ENCODE results near the gene PALD1.

The PALD1 gene

DNA sequence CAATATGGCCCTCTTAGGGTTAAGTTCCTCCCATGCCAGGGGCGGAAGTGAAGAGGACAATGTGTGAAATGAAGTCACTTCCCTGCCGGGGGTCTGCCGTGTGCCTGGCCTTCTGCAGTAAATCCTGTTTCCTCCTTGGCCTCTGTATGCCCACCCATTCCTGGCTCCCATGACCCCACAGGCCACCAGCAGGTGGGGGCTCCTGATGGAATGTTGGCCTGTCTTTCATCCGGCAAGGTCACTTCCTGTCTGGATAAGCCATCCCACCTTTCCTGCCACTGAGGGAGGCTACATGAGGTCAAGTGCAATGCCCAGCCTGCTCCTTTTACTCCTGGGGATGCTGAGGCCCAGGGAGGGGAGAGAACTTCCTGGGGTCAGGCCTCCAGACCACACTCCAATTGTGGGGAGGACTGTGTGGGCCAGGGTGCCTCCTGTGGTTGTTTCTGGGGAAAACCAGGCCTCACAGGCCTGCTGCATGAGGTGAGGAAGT lies 22.3 kb downstream of the PALD1 start:
- Histone ChIP-seq H3K9me3 (replicated peaks in 1 of 11) (no peaks in the 10 kb centered on the region), H3K4me2 (peak overlapping the region; percentile 72 to 98 (median 89)), H3K4me1 (peaks cover 55 to 100% (median 100%) of the 10 kb centered on the region in 10 experiments), H4K20me1 (peaks cover 0 to 14% (median 0%) of the 10 kb centered on the region in 11 experiments; a peak in 3 of 22 replicates), H3K27ac (peak overlapping the region in 10 of 11 experiments; percentile 30 to 76 (median 67); a peak in 19 of 22 replicates), H3K36me3 (0 out of 22 replicates have a peak, but pooled peaks cover 0 to 3% (median 0%) of the 10 kb centered on the region in 11 experiments), H3K4me3 (peak overlapping the region in 1 of 10 experiments; percentile 11; a peak in 2 of 20 replicates), H3K27me3 (no peaks in the 10 kb centered on the region), H3K9ac (peak overlapping the region in 7 of 11 experiments; percentile 2 to 61 (median 13); a peak in 8 of 22 replicates)
- no peak for TF ChIP-seq Cebpa-rat (IDR thresholded peaks at IDR 0.05)

DNA sequence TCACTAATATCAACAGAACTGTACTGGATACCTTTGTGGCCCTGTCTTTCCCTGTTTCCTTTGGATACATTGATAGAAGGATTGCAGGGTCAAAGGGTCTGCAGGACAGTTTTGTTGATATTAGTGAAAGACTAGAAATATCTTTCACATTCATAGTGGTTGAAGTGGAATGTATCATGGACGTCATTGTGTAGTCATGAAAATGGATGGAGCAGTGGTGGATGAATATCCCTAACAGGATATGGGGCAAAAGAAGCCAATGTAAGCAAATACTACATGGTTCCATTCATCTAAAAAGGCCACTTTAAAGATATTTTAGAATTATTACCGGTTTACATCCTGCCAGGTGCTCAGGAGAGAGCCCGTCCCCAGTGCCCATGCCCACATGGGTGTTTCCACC lies 23.8 kb downstream of the PALD1 start:
- no peak overlapping the region for H3K4me3 ChIP-seq
- H3K4me1 ChIP-seq, result peaks cover 49 to 100% (median 99%) of the 10 kb centered on the region in 10 experiments
- H3K4me2 ChIP-seq, result peak overlapping the region in 8 of 11 experiments; percentile 21 to 98 (median 90); a peak in 14 of 22 replicates
- no peak for TF ChIP-seq Cebpa-rat (IDR thresholded peaks at IDR 0.05)
- no peaks in the 10 kb centered on the region for H3K27me3 ChIP-seq
- 0 out of 22 replicates have a peak, but pooled peaks cover 0 to 5% (median 0%) of the 10 kb centered on the region in 11 experiments for H3K36me3 ChIP-seq
- H4K20me1 ChIP-seq, result peaks cover 0 to 8% (median 0%) of the 10 kb centered on the region in 11 experiments; a peak in 4 of 22 replicates
- no peak overlapping the region for H3K9ac ChIP-seq
- H3K9me3 ChIP-seq (replicated peaks in 1 of 11), result no peaks in the 10 kb centered on the region
- peak overlapping the region in 3 of 11 experiments; percentile 55 to 69 (median 68); a peak in 1 of 22 replicates for H3K27ac ChIP-seq

GRCh38 chr10:70503776-70504175 lies 25.2 kb downstream of the PALD1 start:
- no peak for TF ChIP-seq Cebpa-rat (IDR thresholded peaks at IDR 0.05)
- Histone ChIP-seq H3K27me3 (no peaks in the 10 kb centered on the region), H3K9me3 (replicated peaks in 1 of 11) (no peaks in the 10 kb centered on the region), H3K4me1 (peaks cover 57 to 100% (median 99%) of the 10 kb centered on the region in 10 experiments), H3K36me3 (0 out of 22 replicates have a peak, but pooled peaks cover 0 to 5% (median 0%) of the 10 kb centered on the region in 11 experiments), H4K20me1 (peaks cover 0 to 8% (median 0%) of the 10 kb centered on the region in 11 experiments; a peak in 4 of 22 replicates), H3K4me3 (peak overlapping the region in 3 of 10 experiments; percentile 8 to 22 (median 18); a peak in 3 of 20 replicates), H3K9ac (peak overlapping the region in 6 of 11 experiments; percentile 7 to 64 (median 40); a peak in 10 of 22 replicates), H3K27ac (peak overlapping the region in 7 of 11 experiments; percentile 35 to 69 (median 55); a peak in 13 of 22 replicates), H3K4me2 (peak overlapping the region; percentile 58 to 98 (median 87))

DNA sequence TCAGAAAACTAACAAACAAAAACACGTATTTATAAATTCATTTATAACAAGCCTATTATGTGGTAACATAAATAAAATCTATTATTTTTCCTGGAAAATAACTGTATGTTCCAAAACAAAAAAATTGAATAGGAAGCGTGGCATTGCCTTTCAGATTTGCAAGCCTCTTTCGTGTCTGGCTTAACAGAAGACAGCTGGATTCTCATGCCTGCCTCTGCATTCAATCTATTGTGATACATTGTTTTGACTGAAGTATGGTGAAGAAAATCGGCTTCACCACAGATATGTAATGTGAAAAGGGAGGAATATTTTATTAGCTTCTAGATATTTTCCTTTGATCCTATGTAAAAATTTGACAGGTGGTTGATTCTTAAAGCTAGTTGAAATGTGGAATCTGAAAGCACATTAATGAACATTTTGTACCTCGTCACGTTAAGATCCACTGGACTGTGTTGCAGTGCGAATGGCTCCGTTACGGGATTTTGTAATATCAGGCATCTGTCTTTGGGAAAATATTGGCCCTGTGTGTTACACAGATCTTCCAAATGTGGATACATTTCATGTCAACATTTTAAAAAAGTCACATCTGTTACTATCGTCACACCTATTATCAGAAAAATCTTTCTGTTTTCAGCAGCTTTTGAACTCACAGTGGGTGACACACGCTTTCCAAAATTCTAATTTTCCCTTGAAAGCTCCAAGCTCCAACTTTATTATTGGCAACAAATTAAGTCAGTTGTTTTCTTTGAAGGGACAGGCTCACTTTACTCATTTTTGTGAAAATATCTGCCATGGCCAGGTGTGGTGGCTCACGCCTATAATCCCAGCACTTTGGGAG lies 26.2 kb downstream of the PALD1 start:
- H3K36me3 ChIP-seq, result 0 out of 22 replicates have a peak, but pooled peaks cover 0 to 5% (median 0%) of the 10 kb centered on the region in 11 experiments
- H4K20me1 ChIP-seq, result peaks cover 0 to 9% (median 0%) of the 10 kb centered on the region in 11 experiments; a peak in 5 of 22 replicates
- H3K9ac ChIP-seq, result peak overlapping the region in 1 of 11 experiments; percentile 56; a peak in 1 of 22 replicates
- no peaks in the 10 kb centered on the region for H3K27me3 ChIP-seq
- H3K9me3 ChIP-seq (replicated peaks in 1 of 11), result no peaks in the 10 kb centered on the region
- peaks cover 57 to 100% (median 99%) of the 10 kb centered on the region in 10 experiments for H3K4me1 ChIP-seq
- H3K27ac ChIP-seq, result peak overlapping the region in 4 of 11 experiments; percentile 55 to 69 (median 66); a peak in 6 of 22 replicates
- H3K4me2 ChIP-seq, result peak overlapping the region in 8 of 11 experiments; percentile 73 to 98 (median 90); a peak in 13 of 22 replicates
- H3K4me3 ChIP-seq, result no peak overlapping the region
- no peak for TF ChIP-seq Cebpa-rat (IDR thresholded peaks at IDR 0.05)

- H3K4me3 ChIP-seq, result no peak overlapping the region
- H3K27me3 ChIP-seq, result no peaks in the 10 kb centered on the region
- peak overlapping the region in 6 of 11 experiments; percentile 9 to 86 (median 49); a peak in 8 of 22 replicates for H3K27ac ChIP-seq
- peak overlapping the region; percentile 30 to 98 (median 84); a peak in 21 of 22 replicates for H3K4me2 ChIP-seq
- H3K36me3 ChIP-seq, result 0 out of 22 replicates have a peak, but pooled peaks cover 0 to 5% (median 0%) of the 10 kb centered on the region in 11 experiments
- peaks cover 0 to 12% (median 0%) of the 10 kb centered on the region in 11 experiments; a peak in 5 of 22 replicates for H4K20me1 ChIP-seq
- H3K4me1 ChIP-seq, result peaks cover 57 to 100% (median 99%) of the 10 kb centered on the region in 10 experiments
- H3K9ac ChIP-seq, result 0 out of 22 replicates have a peak overlapping the region, but pooled peaks of 1 of the 11 experiments have one; percentile 21
- no peak for TF ChIP-seq Cebpa-rat (IDR thresholded peaks at IDR 0.05)
- no peaks in the 10 kb centered on the region for H3K9me3 ChIP-seq (replicated peaks in 1 of 11)
Measured at GRCh38 chr10:70505908-70506307, 27.3 kb downstream of the PALD1 start.

- Histone ChIP-seq H3K9ac (peak overlapping the region in 9 of 11 experiments; percentile 52 to 78 (median 69); a peak in 15 of 22 replicates), H3K4me3 (peak overlapping the region in 5 of 10 experiments; percentile 14 to 46 (median 22); a peak in 5 of 20 replicates), H3K4me1 (peaks cover 61 to 100% (median 99%) of the 10 kb centered on the region in 10 experiments), H3K27me3 (no peaks in the 10 kb centered on the region), H3K36me3 (0 out of 22 replicates have a peak, but pooled peaks cover 0 to 5% (median 0%) of the 10 kb centered on the region in 11 experiments), H3K9me3 (replicated peaks in 1 of 11) (no peaks in the 10 kb centered on the region), H3K4me2 (peak overlapping the region; percentile 77 to 98 (median 94)), H4K20me1 (peaks cover 0 to 26% (median 10%) of the 10 kb centered on the region in 11 experiments; a peak in 8 of 22 replicates), H3K27ac (peak overlapping the region in 10 of 11 experiments; percentile 39 to 90 (median 81); a peak in 18 of 22 replicates)
- no peak for TF ChIP-seq Cebpa-rat (IDR thresholded peaks at IDR 0.05)
Measured at GRCh38 chr10:70507966-70508365, 29.4 kb downstream of the PALD1 start.

- Histone ChIP-seq H3K4me2 (peak overlapping the region; percentile 77 to 98 (median 94)), H3K27ac (peak overlapping the region in 10 of 11 experiments; percentile 39 to 90 (median 81); a peak in 20 of 22 replicates), H4K20me1 (peaks cover 0 to 38% (median 19%) of the 10 kb centered on the region in 11 experiments; a peak in 13 of 22 replicates), H3K27me3 (no peaks in the 10 kb centered on the region), H3K4me3 (peak overlapping the region in 8 of 10 experiments; percentile 14 to 54 (median 33); a peak in 12 of 20 replicates), H3K9me3 (replicated peaks in 1 of 11) (no peaks in the 10 kb centered on the region), H3K4me1 (peaks cover 58 to 100% (median 99%) of the 10 kb centered on the region in 10 experiments), H3K36me3 (0 out of 22 replicates have a peak, but pooled peaks cover 0 to 5% (median 0%) of the 10 kb centered on the region in 11 experiments), H3K9ac (peak overlapping the region in 10 of 11 experiments; percentile 2 to 78 (median 68); a peak in 19 of 22 replicates)
- no peak for TF ChIP-seq Cebpa-rat (IDR thresholded peaks at IDR 0.05)
Measured at GRCh38 chr10:70508912-70509756, 30.6 kb downstream of the PALD1 start.
